IMR-90 (cell line): Measurements from ENCODE around the gene CLDN2. TPM values are rescaled to one million over a fixed set of nuclear protein-coding genes. Genes with fewer than 3 reads are reported as not detected.

Source experiments
- ATAC-seq: fragments of 200-7000 bp; cut with Tn5 transposase; 2 replicates; pipeline ENCODE4 v1.9.1; 2020; ENCODE audit warnings: low read depth, mild to moderate bottlenecking, moderate library complexity
- BruUV-seq: library from RNA; stranded (reverse); fragments of 400-500 nt; replicated peaks from 2 replicates; lab custom pipeline; 2021; lab: Mats Ljungman, UMichigan
- CTCF ChIA-PET: fragments of 300-600 bp; formaldehyde crosslinking; extraction: SDS; loops from one replicate; lab custom pipeline; 2021; ENCODE audit warnings: antibody characterized with exemption; lab: Yijun Ruan, JAX
- POLR2A ChIA-PET: fragments of 300-600 bp; sonication (Branson Sonifier 250); formaldehyde crosslinking; loops from one replicate; lab custom pipeline; 2022; ENCODE audit warnings: antibody characterized with exemption; ENCODE audit not compliant: unreplicated experiment; lab: Charles Lee
- DNase-seq: peaks from one replicate; pipeline ENCODE4 v3.0.0; 2013
- H2AFZ ChIP-seq: replicated peaks from 2 replicates; pipeline ENCODE3; 2013; ENCODE audit warnings: low read length, mild to moderate bottlenecking; ENCODE audit not compliant: poor library complexity
- H2AK5ac ChIP-seq: 2 replicates; pipeline ENCODE4 v1.6.1; 2013; ENCODE audit warnings: low read depth, low read length, inconsistent platforms
- H2AK9ac ChIP-seq: replicated peaks from 2 replicates; pipeline ENCODE3; 2013; ENCODE audit warnings: mild to moderate bottlenecking, low read depth, low read length, moderate library complexity; ENCODE audit not compliant: poor library complexity
- H2BK120ac ChIP-seq: 2 replicates; pipeline ENCODE4 v1.6.1; 2013; ENCODE audit warnings: low read depth, low read length, inconsistent platforms
- H2BK15ac ChIP-seq: 3 replicates; pipeline ENCODE4 v1.6.1; 2013; ENCODE audit warnings: low read depth, low read length, inconsistent platforms
- H2BK20ac ChIP-seq: 2 replicates; pipeline ENCODE4 v1.6.1; 2013; ENCODE audit warnings: low read depth, mild to moderate bottlenecking, inconsistent platforms, low read length, moderate library complexity
- H2BK5ac ChIP-seq: 2 replicates; pipeline ENCODE4 v1.6.1; 2013; ENCODE audit warnings: mild to moderate bottlenecking, low read depth, low read length, inconsistent platforms; ENCODE audit not compliant: poor library complexity, severe bottlenecking
- H3K14ac ChIP-seq: replicated peaks from 2 replicates; pipeline ENCODE4 v1.6.1; 2013; ENCODE audit warnings: low read depth, low read length, inconsistent platforms
- H3K18ac ChIP-seq: 2 replicates; pipeline ENCODE4 v1.6.1; 2013; ENCODE audit warnings: low read depth, low read length, control low read depth
- H3K23ac ChIP-seq: 2 replicates; pipeline ENCODE4 v1.6.1; 2013; ENCODE audit warnings: low read depth, low read length, inconsistent platforms
- H3K27ac ChIP-seq: 2 replicates; pipeline ENCODE4 v1.5.1; 2013; ENCODE audit warnings: mild to moderate bottlenecking, control low read depth, low read length; ENCODE audit not compliant: insufficient read depth
- H3K27me3 ChIP-seq: 2 replicates; pipeline ENCODE4 v1.6.1; 2013; ENCODE audit warnings: low read length; ENCODE audit not compliant: control insufficient read depth, insufficient read depth
- H3K36me3 ChIP-seq: 2 replicates; pipeline ENCODE4 v1.6.1; 2013; ENCODE audit warnings: low read length, mixed read lengths; ENCODE audit not compliant: control insufficient read depth, insufficient read depth
- H3K4ac ChIP-seq: 2 replicates; pipeline ENCODE4 v1.6.1; 2013; ENCODE audit warnings: low read depth, low read length, inconsistent platforms
- H3K4me1 ChIP-seq: 2 replicates; pipeline ENCODE4 v1.6.1; 2013; ENCODE audit warnings: low read length, mixed read lengths; ENCODE audit not compliant: control insufficient read depth, insufficient read depth
- H3K4me2 ChIP-seq: 2 replicates; pipeline ENCODE4 v1.6.1; 2013; ENCODE audit warnings: low read depth, mild to moderate bottlenecking, control low read depth, low read length, moderate library complexity
- H3K4me3 ChIP-seq: 2 replicates; pipeline ENCODE4 v1.5.1; 2013; ENCODE audit warnings: low read depth, mild to moderate bottlenecking, control low read depth, low read length, moderate library complexity; ENCODE audit not compliant: insufficient read depth
- H3K56ac ChIP-seq: 2 replicates; pipeline ENCODE4 v1.6.1; 2013; ENCODE audit warnings: low read length, inconsistent platforms; ENCODE audit not compliant: insufficient read depth; ENCODE audit errors: extremely low read depth
- H3K79me1 ChIP-seq, 2 experiments: 2 replicates each; pipeline ENCODE4 v1.6.1; 2013; ENCODE audit warnings: low read length in 2 of 2, inconsistent platforms in 1 of 2, low read depth in 1 of 2
- H3K9ac ChIP-seq: 2 replicates; pipeline ENCODE4 v1.6.1; 2013; ENCODE audit warnings: low read depth, low read length, control low read depth
- H3K9me1 ChIP-seq: 2 replicates; pipeline ENCODE4 v1.6.1; 2013; ENCODE audit warnings: low read length, inconsistent platforms; ENCODE audit not compliant: insufficient read depth
- H3K9me3 ChIP-seq: 2 replicates; pipeline ENCODE4 v1.6.1; 2013; ENCODE audit warnings: low read length; ENCODE audit not compliant: control insufficient read depth, insufficient read depth
- H4K20me1 ChIP-seq: 2 replicates; pipeline ENCODE4 v1.6.1; 2013; ENCODE audit warnings: low read length, inconsistent platforms; ENCODE audit not compliant: insufficient read depth
- H4K5ac ChIP-seq: 2 replicates; pipeline ENCODE4 v1.6.1; 2013; ENCODE audit warnings: mild to moderate bottlenecking, low read depth, low read length, control low read depth
- H4K8ac ChIP-seq, 2 experiments: 2 replicates each; pipeline ENCODE4 v1.6.1; 2013; ENCODE audit warnings: low read depth in 2 of 2, low read length in 2 of 2, control low read depth in 1 of 2, inconsistent platforms in 1 of 2
- H4K91ac ChIP-seq: 2 replicates; pipeline ENCODE4 v1.6.1; 2013; ENCODE audit warnings: low read depth, low read length, inconsistent platforms; ENCODE audit not compliant: insufficient read depth
- CEBPB ChIP-seq: IDR thresholded peaks from 2 replicates; pipeline ENCODE4 v1.6.1; 2012; ENCODE audit warnings: low read depth, low read length, improper control_type of control experiment
- ELK1 ChIP-seq: fragments of 150-350 bp; IDR thresholded peaks from 2 replicates; pipeline ENCODE4 v1.6.1; 2016; ENCODE audit warnings: low read depth, mild to moderate bottlenecking, low read length, moderate library complexity, borderline replicate concordance
- FOS ChIP-seq: fragments of 150-350 bp; IDR thresholded peaks from 2 replicates; pipeline ENCODE4 v1.6.1; 2016; ENCODE audit warnings: low read depth, low read length
- MAZ ChIP-seq: IDR thresholded peaks from 2 replicates; pipeline ENCODE4 v1.6.1; 2012; ENCODE audit warnings: low read depth, mild to moderate bottlenecking, low read length, improper control_type of control experiment, moderate library complexity, borderline replicate concordance
- NFE2L2 ChIP-seq: fragments of 150-350 bp; IDR thresholded peaks from 2 replicates; pipeline ENCODE4 v1.6.1; 2016; ENCODE audit warnings: low read depth, mild to moderate bottlenecking, low read length
- POLR2A ChIP-seq: IDR thresholded peaks from 2 replicates; pipeline ENCODE4 v1.6.1; 2012; ENCODE audit warnings: mild to moderate bottlenecking, low read depth, low read length
- RCOR1 ChIP-seq: IDR thresholded peaks from 2 replicates; pipeline ENCODE4 v1.6.1; 2012; ENCODE audit warnings: mild to moderate bottlenecking, low read length, improper control_type of control experiment; ENCODE audit not compliant: insufficient replicate concordance
- RFX5 ChIP-seq: IDR thresholded peaks from 2 replicates; pipeline ENCODE4 v1.8.0; 2012; ENCODE audit warnings: low read depth, mild to moderate bottlenecking, low read length, moderate library complexity
- SMC3 ChIP-seq: fragments of 150-350 bp; IDR thresholded peaks from 2 replicates; pipeline ENCODE4 v1.6.1; 2016; ENCODE audit warnings: low read depth, mild to moderate bottlenecking, antibody characterized with exemption, low read length, moderate library complexity
- USF2 ChIP-seq: fragments of 150-350 bp; IDR thresholded peaks from 2 replicates; pipeline ENCODE4 v1.6.1; 2017; ENCODE audit warnings: mild to moderate bottlenecking, antibody characterized with exemption, low read length, low read depth
- WGBS, 2 experiments: methylation state at CpG; one replicate each; pipeline versions ENCODE4 v1.1.5 to v1.1.7; 2013; ENCODE audit warnings: missing lambda C conversion rate in 2 of 2; ENCODE audit not compliant: insufficient read length in 1 of 2; ENCODE audit errors: extremely low coverage in 2 of 2; 5-methylcytosine and 5-hydroxymethylcytosine counted together
- dilution Hi-C: fragments of 300-500 bp; cut with HindIII; formaldehyde crosslinking; loops from one replicate; pipeline ENCODE4 v1.14.3; 2018; ENCODE audit warnings: low sequenced_read_pairs; ENCODE audit not compliant: unreplicated experiment
- in situ Hi-C: fragments of 300-500 bp; cut with MboI; formaldehyde crosslinking; loops from 3 replicates; pipeline ENCODE4 v1.14.3; 2019; ENCODE audit warnings: low sequenced_read_pairs, inconsistent platforms, mixed read lengths
- intact Hi-C: fragments of 100-400 bp; cut with micrococcal nuclease; formaldehyde crosslinking; loops from 2 replicates; pipeline ENCODE4 v1.10.0; 2022
- polyA plus RNA-seq, 3 experiments: library from polyadenylated mRNA; depleted of rRNA; stranded (reverse); fragments of >200 nt; gene quantifications; 2 replicates each; pipeline ENCODE4 v1.2.3, GENCODE V29; 2012; ENCODE audit warnings: low replicate concordance in 1 of 3
- total RNA-seq: library from RNA; depleted of rRNA; stranded (reverse); fragments of >200 nt; gene quantifications from 2 replicates; pipeline ENCODE4 v1.2.3, GENCODE V29; 2012

CLDN2 gene
- total and polyA plus RNA-seq, 2 of the 4 experiments (the other 2 are of a cell fraction), result 0.03 TPM; not detected in 1

DNA sequence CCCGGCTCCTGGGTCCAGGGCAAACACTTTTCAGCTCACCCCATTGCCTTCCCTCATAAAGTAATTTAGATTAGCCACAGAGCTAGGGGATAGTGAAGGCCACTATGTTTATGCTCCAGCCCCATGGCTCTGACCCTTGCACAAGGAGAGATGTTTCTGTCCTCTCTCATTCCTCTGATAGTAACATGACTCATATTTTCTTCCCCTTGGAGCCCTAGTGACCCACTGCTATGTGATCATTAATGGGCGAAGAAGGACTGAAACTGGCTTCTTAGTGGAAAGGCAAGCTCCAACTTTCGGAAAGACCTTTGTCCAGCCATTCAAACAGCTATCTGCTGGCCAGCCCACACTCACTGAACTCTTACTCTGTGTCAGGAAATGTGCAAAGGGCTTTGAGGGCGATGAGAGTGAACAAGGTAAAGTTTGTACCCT, 12.3 kb downstream of the CLDN2 start:
- TF ChIP-seq CEBPB (peak; percentile 71; the same call in 1 of the 2 replicates), RFX5 (no peak), POLR2A (no peak), SMC3 (no peak), USF2 (no peak), MAZ (no peak), RCOR1 (no peak), NFE2L2 (no peak), FOS (peak; percentile 35), ELK1 (no peak)
- no peaks in the 10 kb centered on the region for H3K9me3 ChIP-seq
- peaks cover under 1% of the 10 kb centered on the region; the same call in 1 of the 2 replicates for H3K36me3 ChIP-seq
- H3K56ac ChIP-seq, result no peak overlapping the region
- intact Hi-C loops (loop anchor here (2.0 kb wide), 1 partner anchor 38 kb away; no protein-coding TSS in a partner anchor), in situ Hi-C loops (no loop called here), dilution Hi-C loops (no loop called here)
- H2AFZ ChIP-seq, result no peak overlapping the region
- H2BK5ac ChIP-seq, result peak overlapping the region; percentile 14
- H4K8ac ChIP-seq, result no peak overlapping the region
- peaks cover 7% of the 10 kb centered on the region; the same call in 1 of the 2 replicates for H3K9me1 ChIP-seq
- ATAC-seq (peak; percentile 72), DNase-seq (peak; percentile 57)
- WGBS, 2 experiments, result 17% methylated on average over 1 of the region's 4 CpGs; no CpG with 5 or more reads in 1 of the 2 experiments
- peaks cover 2% of the 10 kb centered on the region; the same call in 1 of the 2 replicates for H3K27me3 ChIP-seq
- peak overlapping the region; percentile 61; the same call in 1 of the 2 replicates for H3K27ac ChIP-seq
- no peak overlapping the region; the same call in 1 of the 2 replicates for H4K91ac ChIP-seq
- no peak overlapping the region for H3K9ac ChIP-seq
- 0 out of 2 replicates have a peak overlapping the region, but pooled peaks have one; percentile 11 for H2BK120ac ChIP-seq
- H3K23ac ChIP-seq, result peak overlapping the region; percentile 7; the same call in 1 of the 2 replicates
- H2BK20ac ChIP-seq, result no peak overlapping the region; the same call in none of the 2 replicates
- 0 out of 2 replicates have a peak overlapping the region, but pooled peaks have one; percentile 5 for H3K18ac ChIP-seq
- H4K20me1 ChIP-seq, result no peaks in the 10 kb centered on the region
- BruUV-seq, result no TSS peak
- 0 out of 3 replicates have a peak overlapping the region, but pooled peaks have one; percentile 64 for H2BK15ac ChIP-seq
- H3K79me1 ChIP-seq, result no peaks in the 10 kb centered on the region
- no peak overlapping the region for H2AK9ac ChIP-seq
- POLR2A ChIA-PET, result no interaction called here
- H3K4me2 ChIP-seq, result 0 out of 2 replicates have a peak overlapping the region, but pooled peaks have one; percentile 16
- H3K14ac ChIP-seq, result peak overlapping the region; percentile 13; the same call in 1 of the 2 replicates
- peak overlapping the region; percentile 3; the same call in 1 of the 2 replicates for H2AK5ac ChIP-seq
- peak overlapping the region; percentile 19 for H3K4ac ChIP-seq
- H3K4me3 ChIP-seq, result no peak overlapping the region
- H3K4me1 ChIP-seq, result peaks cover 10% of the 10 kb centered on the region
- H4K5ac ChIP-seq, result no peak overlapping the region
- CTCF ChIA-PET, result interaction anchor here (1.1 to 1.2 kb wide), 2 partner anchors 31 to 33 kb away, joined by 3 read pairs; no protein-coding TSS in a partner anchor
